ENCODE data around the gene LAMA1.

DNA sequence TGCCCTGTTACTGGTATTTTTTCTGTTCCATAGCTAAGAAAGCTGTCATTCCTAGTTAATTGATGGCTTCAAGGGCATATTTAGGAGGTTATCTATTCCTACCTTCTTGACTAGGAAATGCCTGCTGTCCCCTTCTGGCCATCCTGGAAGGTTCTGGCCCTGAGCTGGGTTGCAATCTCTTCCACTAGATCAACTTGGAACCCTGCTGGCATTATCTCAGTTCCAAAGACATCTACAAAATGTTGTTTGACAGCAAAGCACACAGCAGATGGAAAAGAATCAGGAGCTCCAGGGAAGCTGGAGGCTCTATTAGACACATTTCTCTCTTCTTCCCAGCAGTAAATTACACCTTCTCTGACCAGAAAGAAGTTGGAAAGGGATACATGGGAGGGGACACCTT, 196.0 kb downstream of the LAMA1 start:
- no peak for TF ChIP-seq POLR2AphosphoS5 (IDR thresholded peaks at IDR 0.05)
- TF ChIP-seq CTCF (IDR thresholded peaks at IDR 0.05): no peak
- no peak for TF ChIP-seq POLR2A (IDR thresholded peaks at IDR 0.05)
